IMR-90 (cell line): Measurements from ENCODE around the gene MUC5AC. TPM values are rescaled to one million over a fixed set of nuclear protein-coding genes. Genes with fewer than 3 reads are reported as not detected.
"Not testable (repeated sequence)": the region's sequence is repeated elsewhere in the genome, so short reads cannot be mapped to it uniquely, and the experiment has no call there.

Experiments used
- ATAC-seq: fragments of 200-7000 bp; cut with Tn5 transposase; 2 replicates; pipeline ENCODE4 v1.9.1; 2020; ENCODE audit warnings: low read depth, mild to moderate bottlenecking, moderate library complexity
- BruUV-seq: library from RNA; stranded (reverse); fragments of 400-500 nt; replicated peaks from 2 replicates; lab custom pipeline; 2021; lab: Mats Ljungman, UMichigan
- CTCF ChIA-PET: fragments of 300-600 bp; formaldehyde crosslinking; extraction: SDS; loops from one replicate; lab custom pipeline; 2021; ENCODE audit warnings: antibody characterized with exemption; lab: Yijun Ruan, JAX
- POLR2A ChIA-PET: fragments of 300-600 bp; sonication (Branson Sonifier 250); formaldehyde crosslinking; loops from one replicate; lab custom pipeline; 2022; ENCODE audit warnings: antibody characterized with exemption; ENCODE audit not compliant: unreplicated experiment; lab: Charles Lee
- DNase-seq: peaks from one replicate; pipeline ENCODE4 v3.0.0; 2013
- H2AFZ ChIP-seq: replicated peaks from 2 replicates; pipeline ENCODE3; 2013; ENCODE audit warnings: low read length, mild to moderate bottlenecking; ENCODE audit not compliant: poor library complexity
- H2AK5ac ChIP-seq: 2 replicates; pipeline ENCODE4 v1.6.1; 2013; ENCODE audit warnings: low read depth, low read length, inconsistent platforms
- H2AK9ac ChIP-seq: replicated peaks from 2 replicates; pipeline ENCODE3; 2013; ENCODE audit warnings: mild to moderate bottlenecking, low read depth, low read length, moderate library complexity; ENCODE audit not compliant: poor library complexity
- H2BK120ac ChIP-seq: 2 replicates; pipeline ENCODE4 v1.6.1; 2013; ENCODE audit warnings: low read depth, low read length, inconsistent platforms
- H2BK15ac ChIP-seq: 3 replicates; pipeline ENCODE4 v1.6.1; 2013; ENCODE audit warnings: low read depth, low read length, inconsistent platforms
- H2BK20ac ChIP-seq: 2 replicates; pipeline ENCODE4 v1.6.1; 2013; ENCODE audit warnings: low read depth, mild to moderate bottlenecking, inconsistent platforms, low read length, moderate library complexity
- H2BK5ac ChIP-seq: 2 replicates; pipeline ENCODE4 v1.6.1; 2013; ENCODE audit warnings: mild to moderate bottlenecking, low read depth, low read length, inconsistent platforms; ENCODE audit not compliant: poor library complexity, severe bottlenecking
- H3K14ac ChIP-seq: replicated peaks from 2 replicates; pipeline ENCODE4 v1.6.1; 2013; ENCODE audit warnings: low read depth, low read length, inconsistent platforms
- H3K18ac ChIP-seq: 2 replicates; pipeline ENCODE4 v1.6.1; 2013; ENCODE audit warnings: low read depth, low read length, control low read depth
- H3K23ac ChIP-seq: 2 replicates; pipeline ENCODE4 v1.6.1; 2013; ENCODE audit warnings: low read depth, low read length, inconsistent platforms
- H3K27ac ChIP-seq: 2 replicates; pipeline ENCODE4 v1.5.1; 2013; ENCODE audit warnings: mild to moderate bottlenecking, control low read depth, low read length; ENCODE audit not compliant: insufficient read depth
- H3K27me3 ChIP-seq: 2 replicates; pipeline ENCODE4 v1.6.1; 2013; ENCODE audit warnings: low read length; ENCODE audit not compliant: control insufficient read depth, insufficient read depth
- H3K36me3 ChIP-seq: 2 replicates; pipeline ENCODE4 v1.6.1; 2013; ENCODE audit warnings: low read length, mixed read lengths; ENCODE audit not compliant: control insufficient read depth, insufficient read depth
- H3K4ac ChIP-seq: 2 replicates; pipeline ENCODE4 v1.6.1; 2013; ENCODE audit warnings: low read depth, low read length, inconsistent platforms
- H3K4me1 ChIP-seq: 2 replicates; pipeline ENCODE4 v1.6.1; 2013; ENCODE audit warnings: low read length, mixed read lengths; ENCODE audit not compliant: control insufficient read depth, insufficient read depth
- H3K4me2 ChIP-seq: 2 replicates; pipeline ENCODE4 v1.6.1; 2013; ENCODE audit warnings: low read depth, mild to moderate bottlenecking, control low read depth, low read length, moderate library complexity
- H3K4me3 ChIP-seq: 2 replicates; pipeline ENCODE4 v1.5.1; 2013; ENCODE audit warnings: low read depth, mild to moderate bottlenecking, control low read depth, low read length, moderate library complexity; ENCODE audit not compliant: insufficient read depth
- H3K56ac ChIP-seq: 2 replicates; pipeline ENCODE4 v1.6.1; 2013; ENCODE audit warnings: low read length, inconsistent platforms; ENCODE audit not compliant: insufficient read depth; ENCODE audit errors: extremely low read depth
- H3K79me1 ChIP-seq, 2 experiments: 2 replicates each; pipeline ENCODE4 v1.6.1; 2013; ENCODE audit warnings: low read length in 2 of 2, inconsistent platforms in 1 of 2, low read depth in 1 of 2
- H3K9ac ChIP-seq: 2 replicates; pipeline ENCODE4 v1.6.1; 2013; ENCODE audit warnings: low read depth, low read length, control low read depth
- H3K9me1 ChIP-seq: 2 replicates; pipeline ENCODE4 v1.6.1; 2013; ENCODE audit warnings: low read length, inconsistent platforms; ENCODE audit not compliant: insufficient read depth
- H3K9me3 ChIP-seq: 2 replicates; pipeline ENCODE4 v1.6.1; 2013; ENCODE audit warnings: low read length; ENCODE audit not compliant: control insufficient read depth, insufficient read depth
- H4K20me1 ChIP-seq: 2 replicates; pipeline ENCODE4 v1.6.1; 2013; ENCODE audit warnings: low read length, inconsistent platforms; ENCODE audit not compliant: insufficient read depth
- H4K5ac ChIP-seq: 2 replicates; pipeline ENCODE4 v1.6.1; 2013; ENCODE audit warnings: mild to moderate bottlenecking, low read depth, low read length, control low read depth
- H4K8ac ChIP-seq, 2 experiments: 2 replicates each; pipeline ENCODE4 v1.6.1; 2013; ENCODE audit warnings: low read depth in 2 of 2, low read length in 2 of 2, control low read depth in 1 of 2, inconsistent platforms in 1 of 2
- H4K91ac ChIP-seq: 2 replicates; pipeline ENCODE4 v1.6.1; 2013; ENCODE audit warnings: low read depth, low read length, inconsistent platforms; ENCODE audit not compliant: insufficient read depth
- WGBS, 2 experiments: methylation state at CpG; one replicate each; pipeline versions ENCODE4 v1.1.5 to v1.1.7; 2013; ENCODE audit warnings: missing lambda C conversion rate in 2 of 2; ENCODE audit not compliant: insufficient read length in 1 of 2; ENCODE audit errors: extremely low coverage in 2 of 2; 5-methylcytosine and 5-hydroxymethylcytosine counted together
- dilution Hi-C: fragments of 300-500 bp; cut with HindIII; formaldehyde crosslinking; loops from one replicate; pipeline ENCODE4 v1.14.3; 2018; ENCODE audit warnings: low sequenced_read_pairs; ENCODE audit not compliant: unreplicated experiment
- in situ Hi-C: fragments of 300-500 bp; cut with MboI; formaldehyde crosslinking; loops from 3 replicates; pipeline ENCODE4 v1.14.3; 2019; ENCODE audit warnings: low sequenced_read_pairs, inconsistent platforms, mixed read lengths
- intact Hi-C: fragments of 100-400 bp; cut with micrococcal nuclease; formaldehyde crosslinking; loops from 2 replicates; pipeline ENCODE4 v1.10.0; 2022
- polyA plus RNA-seq, 3 experiments: library from polyadenylated mRNA; depleted of rRNA; stranded (reverse); fragments of >200 nt; gene quantifications; 2 replicates each; pipeline ENCODE4 v1.2.3, GENCODE V29; 2012; ENCODE audit warnings: low replicate concordance in 1 of 3
- total RNA-seq: library from RNA; depleted of rRNA; stranded (reverse); fragments of >200 nt; gene quantifications from 2 replicates; pipeline ENCODE4 v1.2.3, GENCODE V29; 2012; rRNA removed

The MUC5AC gene
- total and polyA plus RNA-seq, 2 of the 4 experiments (the other 2 are of a cell fraction) = 0.02 TPM; not detected in 1

DNA sequence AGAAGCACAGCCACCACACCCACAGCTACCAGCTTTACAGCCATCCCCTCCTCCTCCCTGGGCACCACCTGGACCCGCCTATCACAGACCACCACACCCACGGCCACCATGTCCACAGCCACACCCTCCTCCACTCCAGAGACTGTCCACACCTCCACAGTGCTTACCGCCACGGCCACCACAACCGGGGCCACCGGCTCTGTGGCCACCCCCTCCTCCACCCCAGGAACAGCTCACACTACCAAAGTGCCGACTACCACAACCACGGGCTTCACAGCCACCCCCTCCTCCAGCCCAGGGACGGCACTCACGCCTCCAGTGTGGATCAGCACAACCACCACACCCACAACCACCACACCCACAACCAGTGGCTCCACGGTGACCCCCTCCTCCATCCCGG, 92.7 kb downstream of the MUC5AC start:
- H4K8ac ChIP-seq, H3K79me1 ChIP-seq, H2AK5ac ChIP-seq, H2AFZ ChIP-seq, BruUV-seq, H3K23ac ChIP-seq, H3K4me2 ChIP-seq, H4K5ac ChIP-seq, H2BK15ac ChIP-seq, H3K36me3 ChIP-seq, H3K9ac ChIP-seq, H3K14ac ChIP-seq, H2BK5ac ChIP-seq, H2BK20ac ChIP-seq, H3K4me1 ChIP-seq, CTCF ChIA-PET, DNase-seq, H4K20me1 ChIP-seq, dilution Hi-C loops, in situ Hi-C loops, intact Hi-C loops, POLR2A ChIA-PET, H3K4me3 ChIP-seq, H4K91ac ChIP-seq, ATAC-seq, H3K27me3 ChIP-seq, H2AK9ac ChIP-seq, H3K9me1 ChIP-seq, H2BK120ac ChIP-seq, H3K56ac ChIP-seq, H3K4ac ChIP-seq, H3K27ac ChIP-seq, H3K18ac ChIP-seq: not testable (repeated sequence)
- WGBS, 2 experiments = no CpG with 5 or more reads among the region's 12 CpGs
- H3K9me3 ChIP-seq = peaks cover 14% of the 10 kb centered on the region; the same call in 1 of the 2 replicates

Other genes starting within 250 kb of the MUC5AC start
- 30.3 and 34.2 TPM in 2 replicates for gene CHID1, start 247.1 kb upstream of the MUC5AC start, total RNA-seq
- 121 and 140 TPM in 2 replicates for gene CHID1, start 247.1 kb upstream of the MUC5AC start, polyA plus RNA-seq (2012; rRNA removed)
- gene AP2A2, start 232.1 kb upstream of the MUC5AC start, total RNA-seq = 19.9 and 20.3 TPM in 2 replicates
- 49.0 and 53.6 TPM in 2 replicates for gene AP2A2, start 232.1 kb upstream of the MUC5AC start, polyA plus RNA-seq (2012; rRNA removed)
- not detected in 2 replicates for gene MUC6, start 121.2 kb upstream of the MUC5AC start, total RNA-seq
- gene MUC6, start 121.2 kb upstream of the MUC5AC start, polyA plus RNA-seq (2012; rRNA removed) = not detected in 2 replicates
- not detected in 2 replicates for gene MUC2, start 83.1 kb upstream of the MUC5AC start, total RNA-seq
- gene MUC2, start 83.1 kb upstream of the MUC5AC start, polyA plus RNA-seq (2012; rRNA removed) = not detected in 2 replicates
- gene MUC5B, start 65.1 kb downstream of the MUC5AC start, total RNA-seq = not detected in 2 replicates
- gene MUC5B, start 65.1 kb downstream of the MUC5AC start, polyA plus RNA-seq (2012; rRNA removed) = not detected in 2 replicates
- 18.9 and 19.7 TPM in 2 replicates for gene TOLLIP, start 151.7 kb downstream of the MUC5AC start, total RNA-seq
- 42.9 and 44.7 TPM in 2 replicates for gene TOLLIP, start 151.7 kb downstream of the MUC5AC start, polyA plus RNA-seq (2012; rRNA removed)
- under 0.01 and 0.18 TPM in 2 replicates for gene BRSK2, start 232.0 kb downstream of the MUC5AC start, total RNA-seq
- 0.55 and 0.62 TPM in 2 replicates for gene BRSK2, start 232.0 kb downstream of the MUC5AC start, polyA plus RNA-seq (2012; rRNA removed)